Karpas-422 (cell line): ENCODE data around the gene CLHC1. TPM values are rescaled to one million over a fixed set of nuclear protein-coding genes. Genes with fewer than 3 reads are reported as not detected.

Experiments
- DNase-seq: peaks from one replicate; pipeline ENCODE4 v3.0.0-alpha.2; 2015
- H2AFZ ChIP-seq: fragments of 200-600 bp; sonication (generic); 2 replicates; pipeline ENCODE4 v1.6.1; 2014; ENCODE audit warnings: antibody characterized with exemption, low read length, mixed read lengths
- H3K27ac ChIP-seq: fragments of 200-600 bp; sonication (generic); 2 replicates; pipeline ENCODE4 v1.5.1; 2014; ENCODE audit warnings: mild to moderate bottlenecking, low read length, moderate library complexity
- H3K27me3 ChIP-seq: fragments of 200-600 bp; sonication (generic); 2 replicates; pipeline ENCODE4 v1.6.1; 2014; ENCODE audit warnings: low read length, mixed read lengths
- H3K36me3 ChIP-seq: fragments of 200-600 bp; sonication (generic); 2 replicates; pipeline ENCODE4 v1.6.1; 2014; ENCODE audit warnings: low read length, mixed read lengths; ENCODE audit not compliant: insufficient read depth
- H3K4me1 ChIP-seq: fragments of 200-600 bp; sonication (generic); 2 replicates; pipeline ENCODE4 v1.6.1; 2014; ENCODE audit warnings: mild to moderate bottlenecking, low read length, mixed read lengths
- H3K4me2 ChIP-seq: fragments of 200-600 bp; sonication (generic); 2 replicates; pipeline ENCODE4 v1.6.1; 2014; ENCODE audit warnings: low read length, low read depth, mild to moderate bottlenecking; ENCODE audit not compliant: poor library complexity, severe bottlenecking
- H3K4me3 ChIP-seq: fragments of 200-600 bp; sonication (generic); 2 replicates; pipeline ENCODE4 v1.5.1; 2014; ENCODE audit warnings: mild to moderate bottlenecking, antibody characterized with exemption, low read length, mixed read lengths
- H3K79me2 ChIP-seq: fragments of 200-600 bp; sonication (generic); 2 replicates; pipeline ENCODE4 v1.6.1; 2014; ENCODE audit warnings: mild to moderate bottlenecking, low read length, mixed read lengths
- H3K9ac ChIP-seq: fragments of 200-600 bp; sonication (generic); 2 replicates; pipeline ENCODE4 v1.6.0; 2014; ENCODE audit warnings: low read length
- H3K9me2 ChIP-seq: fragments of 200-600 bp; sonication (generic), shearing (Covaris generic); replicated peaks from 2 replicates; pipeline ENCODE4 v1.6.0; 2014; ENCODE audit warnings: mild to moderate bottlenecking, low read length, moderate library complexity; ENCODE audit not compliant: insufficient read depth
- H3K9me3 ChIP-seq: fragments of 300-700, 200-600 bp; sonication (generic); 2 replicates; pipeline ENCODE4 v1.6.1; 2014; ENCODE audit warnings: low read length, mixed read lengths
- H4K20me1 ChIP-seq: fragments of 200-600 bp; sonication (generic); 2 replicates; pipeline ENCODE4 v1.6.1; 2014; ENCODE audit warnings: mild to moderate bottlenecking, antibody characterized with exemption, low read length, low read depth; ENCODE audit not compliant: insufficient read depth
- total RNA-seq: library from RNA; depleted of rRNA; stranded (reverse); fragments of >200 nt; shearing (Covaris generic); gene quantifications from 2 replicates; pipeline ENCODE4 v1.2.3, GENCODE V29; 2014; ENCODE audit warnings: low replicate concordance

The CLHC1 gene
- total RNA-seq, 1 experiment from 2014 or later, result 12.1 TPM

- Histone ChIP-seq H2AFZ (peak overlapping the region; percentile 49; the same call in 1 of the 2 replicates), H3K9me2 (no peaks in the 10 kb centered on the region), H3K36me3 (no peaks in the 10 kb centered on the region), H3K27me3 (no peaks in the 10 kb centered on the region), H3K4me2 (peak overlapping the region; percentile 78), H3K4me1 (peaks cover 81% of the 10 kb centered on the region), H3K27ac (peak overlapping the region; percentile 96), H3K9ac (peak overlapping the region; percentile 67), H4K20me1 (no peaks in the 10 kb centered on the region), H3K4me3 (peak overlapping the region; percentile 55), H3K9me3 (no peaks in the 10 kb centered on the region), H3K79me2 (no peaks in the 10 kb centered on the region)
- DNase-seq, result peak; percentile 88
Observed at GRCh38 chr2:55152475-55153412, 79.3 kb downstream of the CLHC1 start.

DNA sequence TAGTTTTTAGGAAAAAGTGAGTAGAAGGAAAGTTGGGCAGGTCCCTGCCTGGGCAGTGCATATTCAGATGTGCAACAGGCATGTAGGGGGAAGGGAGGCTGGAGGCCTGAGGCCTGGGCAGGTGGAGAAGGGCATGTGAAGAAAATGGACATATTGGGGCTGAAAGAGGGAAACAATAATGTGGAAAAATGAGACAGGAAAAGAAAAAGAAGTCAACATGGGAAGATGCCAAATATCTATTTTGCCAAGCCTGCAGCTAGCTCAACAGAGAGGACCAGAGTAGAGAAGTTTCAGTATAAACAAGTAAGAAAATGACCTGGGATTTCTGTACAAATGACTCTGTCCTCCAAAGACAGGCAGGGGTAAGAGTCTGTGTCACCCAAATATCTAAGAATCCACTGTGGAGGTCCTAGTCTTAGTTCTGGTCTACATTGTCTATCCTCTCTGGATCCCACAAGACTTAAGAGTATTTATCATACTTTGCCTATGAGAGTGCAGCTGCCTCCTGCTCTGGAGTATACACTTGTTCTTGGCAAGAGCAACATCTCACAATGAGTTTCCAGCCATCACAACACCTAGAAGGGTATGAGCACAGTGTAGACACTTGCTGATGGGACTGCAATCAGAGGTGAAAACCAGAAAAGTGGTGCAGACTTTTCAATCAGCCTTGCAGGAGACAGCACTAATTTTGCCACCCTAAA is 80.2 kb downstream of the CLHC1 start:
- no peaks in the 10 kb centered on the region for H3K9me2 ChIP-seq
- H3K79me2 ChIP-seq, result no peaks in the 10 kb centered on the region
- DNase-seq, result peak; percentile 54
- H3K4me3 ChIP-seq, result peak overlapping the region; percentile 55
- peak overlapping the region; percentile 49; the same call in 1 of the 2 replicates for H2AFZ ChIP-seq
- no peaks in the 10 kb centered on the region for H3K27me3 ChIP-seq
- H3K4me1 ChIP-seq, result peaks cover 72% of the 10 kb centered on the region
- no peaks in the 10 kb centered on the region for H4K20me1 ChIP-seq
- peak overlapping the region; percentile 96 for H3K27ac ChIP-seq
- peak overlapping the region; percentile 78 for H3K4me2 ChIP-seq
- H3K36me3 ChIP-seq, result no peaks in the 10 kb centered on the region
- peak overlapping the region; percentile 67 for H3K9ac ChIP-seq
- no peaks in the 10 kb centered on the region for H3K9me3 ChIP-seq

GRCh38 chr2:55150834-55151233 is 81.3 kb downstream of the CLHC1 start:
- peak overlapping the region; percentile 78 for H3K4me2 ChIP-seq
- H2AFZ ChIP-seq, result peak overlapping the region; percentile 49; the same call in 1 of the 2 replicates
- no peaks in the 10 kb centered on the region for H3K27me3 ChIP-seq
- H3K9me3 ChIP-seq, result no peaks in the 10 kb centered on the region
- H3K27ac ChIP-seq, result peak overlapping the region; percentile 96
- no peaks in the 10 kb centered on the region for H3K36me3 ChIP-seq
- peaks cover 62% of the 10 kb centered on the region for H3K4me1 ChIP-seq
- H3K79me2 ChIP-seq, result no peaks in the 10 kb centered on the region
- no peaks in the 10 kb centered on the region for H4K20me1 ChIP-seq
- H3K9me2 ChIP-seq, result no peaks in the 10 kb centered on the region
- DNase-seq, result peak; percentile 83
- H3K4me3 ChIP-seq, result peak overlapping the region; percentile 55
- peak overlapping the region; percentile 67 for H3K9ac ChIP-seq

DNA sequence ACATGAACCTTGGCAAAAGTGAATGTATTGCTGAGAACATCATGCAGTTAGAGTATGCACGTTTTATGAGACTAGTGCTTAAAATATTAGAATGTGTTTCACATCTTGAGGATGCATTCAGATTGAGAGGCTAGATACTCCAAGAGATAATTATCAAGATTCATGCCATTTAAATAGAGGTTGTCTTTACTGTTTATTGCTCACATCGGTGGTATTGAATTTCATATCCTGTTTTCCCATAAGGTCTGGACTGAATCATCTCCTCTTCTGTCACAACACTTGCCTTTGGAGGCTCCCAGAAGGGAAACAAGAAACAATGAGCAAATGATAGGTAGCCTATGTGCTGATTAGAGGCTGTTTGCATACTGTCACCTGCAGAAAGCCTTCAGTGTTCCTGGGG is 83.8 kb downstream of the CLHC1 start:
- H3K4me3 ChIP-seq, result no peak overlapping the region
- no peaks in the 10 kb centered on the region for H3K9me2 ChIP-seq
- H4K20me1 ChIP-seq, result no peaks in the 10 kb centered on the region
- no peak for DNase-seq
- peaks cover 36% of the 10 kb centered on the region for H3K4me1 ChIP-seq
- no peak overlapping the region for H2AFZ ChIP-seq
- no peaks in the 10 kb centered on the region for H3K27me3 ChIP-seq
- H3K9ac ChIP-seq, result no peak overlapping the region
- H3K36me3 ChIP-seq, result no peaks in the 10 kb centered on the region
- H3K9me3 ChIP-seq, result no peaks in the 10 kb centered on the region
- no peaks in the 10 kb centered on the region for H3K79me2 ChIP-seq
- no peak overlapping the region for H3K4me2 ChIP-seq
- H3K27ac ChIP-seq, result no peak overlapping the region

- Histone ChIP-seq H3K36me3 (no peaks in the 10 kb centered on the region), H3K9ac (no peak overlapping the region), H4K20me1 (no peaks in the 10 kb centered on the region), H3K27me3 (no peaks in the 10 kb centered on the region), H3K4me2 (no peak overlapping the region), H3K9me3 (no peaks in the 10 kb centered on the region), H3K4me3 (no peak overlapping the region), H3K4me1 (peaks cover 29% of the 10 kb centered on the region), H3K9me2 (no peaks in the 10 kb centered on the region), H2AFZ (no peak overlapping the region), H3K79me2 (no peaks in the 10 kb centered on the region), H3K27ac (no peak overlapping the region)
- no peak for DNase-seq
Observed at GRCh38 chr2:55147531-55147930, 84.6 kb downstream of the CLHC1 start.

DNA sequence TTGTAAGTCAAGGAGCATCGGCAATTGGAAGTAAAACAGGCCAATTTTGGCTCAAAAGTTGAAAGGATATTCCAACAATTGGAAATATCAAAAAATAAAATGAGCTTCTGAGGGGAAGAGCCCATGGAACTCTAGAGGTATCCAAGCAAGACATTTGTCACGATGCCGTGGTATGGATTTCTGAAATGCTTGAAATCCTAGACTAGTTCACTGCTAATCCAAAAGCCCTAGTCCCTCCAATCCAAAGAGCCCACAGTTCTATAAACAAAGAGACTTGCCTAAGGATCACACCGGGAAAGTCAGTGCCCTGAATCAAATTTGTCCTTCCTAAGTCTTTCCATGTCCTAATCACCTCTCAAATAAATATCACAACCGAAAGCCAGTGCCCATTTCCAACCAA is 85.1 kb downstream of the CLHC1 start:
- no peak overlapping the region for H3K4me3 ChIP-seq
- H3K9me2 ChIP-seq, result no peaks in the 10 kb centered on the region
- peaks cover 24% of the 10 kb centered on the region for H3K4me1 ChIP-seq
- no peak overlapping the region for H2AFZ ChIP-seq
- H3K79me2 ChIP-seq, result no peaks in the 10 kb centered on the region
- DNase-seq, result no peak
- H3K27ac ChIP-seq, result no peak overlapping the region
- H4K20me1 ChIP-seq, result no peaks in the 10 kb centered on the region
- H3K9ac ChIP-seq, result no peak overlapping the region
- no peak overlapping the region for H3K4me2 ChIP-seq
- H3K9me3 ChIP-seq, result no peaks in the 10 kb centered on the region
- H3K36me3 ChIP-seq, result no peaks in the 10 kb centered on the region
- H3K27me3 ChIP-seq, result no peaks in the 10 kb centered on the region

DNA sequence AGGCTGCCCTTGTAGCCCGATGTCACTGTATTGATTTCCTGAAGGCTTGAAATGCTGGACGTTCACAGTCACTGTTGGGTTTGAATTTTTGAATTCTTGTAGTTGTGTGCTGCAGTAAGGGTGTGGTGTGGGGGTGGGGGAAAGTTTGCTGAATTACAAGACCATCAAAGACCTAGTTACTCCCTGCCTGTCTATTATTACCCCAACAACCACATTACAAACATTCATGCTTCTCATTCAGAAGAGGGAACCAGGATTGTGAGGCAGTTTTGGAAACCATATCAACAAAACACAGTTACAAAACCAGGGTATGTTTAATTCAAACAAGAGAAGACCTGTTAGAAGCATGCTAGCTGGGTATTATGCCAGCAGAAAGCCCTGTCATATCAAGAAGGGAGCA is 85.8 kb downstream of the CLHC1 start:
- H3K27me3 ChIP-seq, result no peaks in the 10 kb centered on the region
- H3K9me3 ChIP-seq, result no peaks in the 10 kb centered on the region
- DNase-seq, result no peak
- no peak overlapping the region for H2AFZ ChIP-seq
- no peaks in the 10 kb centered on the region for H3K79me2 ChIP-seq
- no peak overlapping the region for H3K9ac ChIP-seq
- no peaks in the 10 kb centered on the region for H3K9me2 ChIP-seq
- H3K36me3 ChIP-seq, result no peaks in the 10 kb centered on the region
- no peak overlapping the region for H3K27ac ChIP-seq
- H3K4me3 ChIP-seq, result no peak overlapping the region
- H3K4me1 ChIP-seq, result peaks cover 16% of the 10 kb centered on the region
- H3K4me2 ChIP-seq, result no peak overlapping the region
- no peaks in the 10 kb centered on the region for H4K20me1 ChIP-seq
